CMK (cell line): ENCODE measurements around the gene POLD3.

Source experiments
- DNase-seq: peaks from one replicate; pipeline ENCODE4 v3.0.0-alpha.2; 2010; ENCODE audit warnings: low read depth

POLD3 gene

DNA sequence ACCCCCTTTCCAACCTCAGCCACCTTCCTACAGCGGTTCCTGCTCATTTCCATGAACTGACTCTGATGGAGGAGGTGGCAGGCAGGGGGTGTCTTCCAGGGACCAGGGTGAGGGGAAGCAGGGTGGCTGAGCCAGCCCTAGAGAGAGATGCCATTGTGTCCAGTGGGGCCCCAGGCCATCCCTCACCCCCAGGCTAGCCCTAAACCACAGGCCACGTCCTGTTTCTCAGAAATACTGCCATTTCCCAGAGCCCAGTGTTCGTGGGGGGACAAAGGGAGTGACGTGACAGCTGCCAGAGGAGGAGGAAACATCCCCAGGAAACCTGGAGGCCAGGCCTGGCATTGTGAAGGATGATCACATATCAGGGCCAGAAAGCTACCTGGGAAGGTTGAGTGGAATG, 99.4 kb downstream of the POLD3 start:
- DNase-seq, result no peak
